K562 (cell line): ENCODE data around the gene SFSWAP. TPM values are rescaled to one million over a fixed set of nuclear protein-coding genes. Genes with fewer than 3 reads are reported as not detected.
A peak's percentile ranks its signal among the peaks of the same experiment; 100 is the strongest.

Experiments used
- ATAC-seq: fragments of 200-7000 bp; cut with Tn5 transposase; 3 replicates; pipeline ENCODE4 v1.9.1; 2020; ENCODE audit warnings: moderate library complexity
- BruUV-seq: library from RNA; stranded (reverse); fragments of 400-500 nt; replicated peaks from 2 replicates; lab custom pipeline; 2021; lab: Mats Ljungman, UMichigan
- CTCF ChIA-PET: fragments of 300-600 bp; formaldehyde crosslinking; extraction: SDS; loops from one replicate; lab custom pipeline; 2021; ENCODE audit warnings: low intra/inter-chr PET ratio; lab: Yijun Ruan, JAX
- POLR2A ChIA-PET: fragments of 300-600, 350-650 bp; sonication (Branson Sonifier 250); formaldehyde crosslinking; extraction: SDS; loops from one replicate; lab custom pipeline; 2021; ENCODE audit warnings: antibody characterized with exemption, inconsistent platforms; lab: Yijun Ruan, JAX
- DNase-seq, 4 experiments: peaks; one replicate each; pipeline versions ENCODE4 v3.0.0 to v3.0.0-alpha.2; 2011 to 2018; ENCODE audit warnings: low spot score in 3 of 4, mixed read lengths in 3 of 4; ENCODE audit errors: extremely low read depth in 1 of 4
- FAIRE-seq: peaks from 2 replicates; lab custom pipeline; 2011; peaks lifted over from hg19 to GRCh38; lab: Jason Lieb, UNC
- H2AFZ ChIP-seq: 2 replicates; pipeline ENCODE4 v1.6.0; 2011; ENCODE audit warnings: low read depth, low read length, control low read depth, inconsistent platforms
- H3K27ac ChIP-seq: fragments of 200-600 bp; 3 replicates; pipeline ENCODE4 v1.8.0; 2011; ENCODE audit warnings: low read depth, mild to moderate bottlenecking, control low read depth, inconsistent platforms, low read length, moderate library complexity, mixed read lengths; ENCODE audit errors: extremely low read depth
- H3K27me3 ChIP-seq, 2 experiments: fragments of 300-600 bp in 1 of 2; 2 replicates in 1 of 2; 3 replicates in 1 of 2; pipeline versions ENCODE4 v1.6.0 to v1.8.0; 2011; ENCODE audit warnings: inconsistent platforms in 2 of 2, low read length in 2 of 2, mild to moderate bottlenecking in 1 of 2, mixed read lengths in 1 of 2, moderate library complexity in 1 of 2; ENCODE audit not compliant: control insufficient read depth in 2 of 2, insufficient read depth in 2 of 2
- H3K36me3 ChIP-seq: fragments of 300-600 bp; 3 replicates; pipeline ENCODE4 v1.8.0; 2011; ENCODE audit warnings: mild to moderate bottlenecking, low read length, inconsistent platforms; ENCODE audit not compliant: control insufficient read depth, insufficient read depth
- H3K4me1 ChIP-seq, 2 experiments: fragments of 200-600 bp in 1 of 2; replicated peaks in 1 of 2; 2 replicates in 1 of 2; 3 replicates in 1 of 2; pipeline versions ENCODE4 v1.5.1 to v1.8.0; 2011; ENCODE audit warnings: inconsistent platforms in 2 of 2, low read length in 2 of 2, mild to moderate bottlenecking in 1 of 2, mixed read lengths in 1 of 2, moderate library complexity in 1 of 2; ENCODE audit not compliant: control insufficient read depth in 2 of 2, insufficient read depth in 2 of 2
- H3K4me2 ChIP-seq: 2 replicates; pipeline ENCODE4 v1.6.1; 2011; ENCODE audit warnings: low read length, control low read depth, inconsistent platforms, mixed read lengths; ENCODE audit not compliant: insufficient read depth
- H3K4me3 ChIP-seq: fragments of 200-600 bp; sonication (generic), shearing (Covaris generic); 2 replicates; pipeline ENCODE4 v1.5.1; 2016; ENCODE audit warnings: control low read depth, inconsistent platforms
- H3K79me2 ChIP-seq: fragments of 200-600 bp; 3 replicates; pipeline ENCODE4 v1.8.0; 2011; ENCODE audit warnings: low read length, inconsistent platforms; ENCODE audit not compliant: control insufficient read depth, insufficient read depth
- H3K9ac ChIP-seq, 2 experiments: 2 replicates each; pipeline versions ENCODE4 v1.6.0 to v1.6.1; 2011; ENCODE audit warnings: low read depth in 2 of 2, low read length in 2 of 2, control low read depth in 1 of 2, inconsistent platforms in 1 of 2, mild to moderate bottlenecking in 1 of 2, mixed read lengths in 1 of 2; ENCODE audit not compliant: insufficient read depth in 1 of 2
- H3K9me1 ChIP-seq: one replicate; pipeline ENCODE4 v1.6.0; 2011; ENCODE audit warnings: inconsistent platforms, mild to moderate bottlenecking, low read length, moderate library complexity; ENCODE audit not compliant: control insufficient read depth, insufficient read depth
- H3K9me3 ChIP-seq: replicated peaks from 2 replicates; pipeline ENCODE4 v1.5.1; 2011; ENCODE audit warnings: low read depth, low read length, inconsistent platforms; ENCODE audit not compliant: control insufficient read depth, insufficient read depth
- H4K20me1 ChIP-seq: replicated peaks from 2 replicates; pipeline ENCODE4 v1.6.1; 2011; ENCODE audit warnings: low read length, inconsistent platforms, mixed read lengths; ENCODE audit not compliant: control insufficient read depth, insufficient read depth
- CTCF ChIP-seq, 3 experiments: IDR thresholded peaks in 2 of 3; conservative IDR thresholded peaks in 1 of 3; 2 replicates each; pipeline ENCODE4 v1.5.1; 2011 to 2012; ENCODE audit warnings: low read length in 3 of 3, mild to moderate bottlenecking in 3 of 3, control low read depth in 2 of 3, improper control_type of control experiment in 1 of 3, inconsistent platforms in 1 of 3, low read depth in 1 of 3, mixed read lengths in 1 of 3, moderate library complexity in 1 of 3; ENCODE audit not compliant: insufficient read depth in 2 of 3
- ELF1 ChIP-seq: fragments of 200-800 bp; sonication (Bioruptor generic); IDR thresholded peaks from 2 replicates; pipeline ENCODE4 v1.6.1; 2016; ENCODE audit warnings: missing genetic modification characterization, missing compliant biosample characterization
- FOXA3 ChIP-seq, 2 experiments: fragments of 450-650 bp in 1 of 2; sonication (generic) in 1 of 2; formaldehyde crosslinking; IDR thresholded peaks in 1 of 2; conservative IDR thresholded peaks in 1 of 2; 2 replicates each; pipeline versions ENCODE4 v1.4.0 to v1.8.0; 2020 to 2022; ENCODE audit warnings: mild to moderate bottlenecking in 2 of 2, missing genetic modification reagents in 1 of 2
- RAD21 ChIP-seq, 2 experiments: fragments of 250-450 bp in 1 of 2; fragments of 450-650 bp in 1 of 2; sonication (Bioruptor Pico) in 1 of 2; formaldehyde crosslinking in 1 of 2; IDR thresholded peaks in 1 of 2; conservative IDR thresholded peaks in 1 of 2; 2 replicates each; pipeline versions ENCODE4 v1.4.0 to v1.8.0; 2020 to 2022; ENCODE audit warnings: mild to moderate bottlenecking in 2 of 2, moderate library complexity in 1 of 2
- REST ChIP-seq, 2 experiments: fragments of 450-650 bp; formaldehyde crosslinking in 1 of 2; IDR thresholded peaks; 2 replicates each; pipeline versions ENCODE4 v1.4.0 to v1.6.1; 2014 to 2020; ENCODE audit warnings: mild to moderate bottlenecking in 2 of 2, borderline replicate concordance in 1 of 2, low read depth in 1 of 2
- SRSF9 ChIP-seq: fragments of 200-400 bp; formaldehyde crosslinking; IDR thresholded peaks from 2 replicates; pipeline ENCODE4 v1.6.1; 2017; ENCODE audit warnings: low read depth, low read length, borderline replicate concordance
- ZBTB7A ChIP-seq: IDR thresholded peaks from 2 replicates; pipeline ENCODE4 v1.6.1; 2011; ENCODE audit warnings: low read depth, mild to moderate bottlenecking, low read length, moderate library complexity, borderline replicate concordance; ENCODE audit not compliant: control insufficient read depth
- ZNF384 ChIP-seq: IDR thresholded peaks from 2 replicates; pipeline ENCODE4 v1.6.1; 2012; ENCODE audit warnings: low read depth, low read length, improper control_type of control experiment
- WGBS: fragments of 100-300 bp; shearing (Covaris generic); methylation state at CpG from one replicate; pipeline ENCODE4 v1.1.6; 2016; ENCODE audit warnings: low coverage, mixed read lengths; ENCODE audit not compliant: insufficient coverage; ENCODE audit errors: missing lambda C conversion rate; 5-methylcytosine and 5-hydroxymethylcytosine counted together
- in situ Hi-C: fragments of 300-500 bp; cut with MboI; formaldehyde crosslinking; loops from 4 replicates; pipeline ENCODE4 v1.15.0; 2018; ENCODE audit warnings: inconsistent platforms, mixed read lengths
- intact Hi-C: fragments of 100-400 bp; cut with micrococcal nuclease; formaldehyde crosslinking; loops from 2 replicates; pipeline ENCODE4 v1.14.2; 2022
- polyA plus RNA-seq, 8 experiments: library from polyadenylated mRNA; depleted of rRNA in 4 of 8; stranded (reverse) in 5 of 8; unstranded in 3 of 8; fragments of >200 nt; fragmentation: Nextera tagmentation in 2 of 8; fragmentation: Illumina TruSeq in 1 of 8; extraction: Ambion mirVana in 2 of 8; extraction: Trizol in 1 of 8; gene quantifications; 2 replicates each; pipeline versions ENCODE4 v1.2.1 to v1.2.3, GENCODE V29; 2011 to 2014; ENCODE audit warnings: inconsistent platforms in 1 of 8, missing spikeins in 1 of 8
- total RNA-seq, 7 experiments: library from RNA; depleted of rRNA in 6 of 7; stranded (reverse); fragments of >200 nt in 6 of 7; fragmentation: Illumina TruSeq in 2 of 7; extraction: Trizol in 2 of 7; gene quantifications; 2 replicates each; pipeline versions ENCODE4 v1.2.1 to v1.2.3, GENCODE V29; 2011 to 2021; ENCODE audit warnings: low replicate concordance in 1 of 7

The SFSWAP gene
- total and polyA plus RNA-seq, 9 of the 15 experiments (the other 6 are each of a cell fraction or from before 2014, with no cell fraction given): 2.4 to 60.4 (median 32.6) TPM

- Histone ChIP-seq H3K9ac (no peak overlapping the region), H3K9me1 (no peaks in the 10 kb centered on the region), H3K36me3 (no peaks in the 10 kb centered on the region), H3K27me3 (no peaks in the 10 kb centered on the region), H3K9me3 (no peaks in the 10 kb centered on the region), H3K4me1 (peaks cover 0 to 61% of the 10 kb centered on the region in 2 experiments; a peak in 3 of 5 replicates), H3K79me2 (peaks cover 3% of the 10 kb centered on the region; the same call in 1 of the 3 replicates), H2AFZ (no peak overlapping the region), H4K20me1 (peaks cover 23% of the 10 kb centered on the region; the same call in 1 of the 2 replicates), H3K4me2 (no peak overlapping the region), H3K4me3 (no peak overlapping the region), H3K27ac (no peak overlapping the region)
- BruUV-seq: no TSS peak
- intact Hi-C loops (loop anchor here (2.0 to 10.0 kb wide), 4 partner anchors 113 to 1071 kb away; partner anchors contain the start of gene EP400), in situ Hi-C loops (loop anchor here (10.0 kb wide), 1 partner anchor 731 kb away; no protein-coding TSS in a partner anchor)
- ChIA-PET POLR2A (interaction anchor here (1.4 kb wide), 1 partner anchor 10 kb away, joined by 4 read pairs; no protein-coding TSS in a partner anchor), CTCF (interaction anchor here (0.6 to 1.2 kb wide), 9 partner anchors 113 to 753 kb away, joined by 3 to 8 read pairs (median 4); no protein-coding TSS in a partner anchor)
- ATAC-seq: peak; percentile 16; the same call in 1 of the 3 replicates
- 36% methylated on average over 3 of the region's 3 CpGs for WGBS
- FAIRE-seq: peak; percentile 52
- no peak for DNase-seq
- TF ChIP-seq SRSF9 (no peak), FOXA3 (CRISPR knock-in tag; conservative IDR thresholded peaks at IDR 0.05 in 1 of 2, IDR thresholded peaks at IDR 0.05 in 1 of 2) (no peak), ELF1 (tag) (no peak), ZBTB7A (0 out of 2 replicates have a peak, but pooled peaks have one; percentile 23), CTCF (IDR thresholded peaks at IDR 0.05 in 2 of 3, conservative IDR thresholded peaks at IDR 0.05 in 1 of 3; ENCODE audit: insufficient read depth in 2 of 3, low read depth in 1 of 3, low read length in 3 of 3) (peak; percentile 50 to 62 (median 54); a peak in 5 of 6 replicates), REST (IDR thresholded peaks at IDR 0.05; ENCODE audit: borderline replicate concordance) (peak; percentile 56; the same call in 1 of the 2 replicates), REST (CRISPR knock-in tag; IDR thresholded peaks at IDR 0.05; ENCODE audit: low read depth) (no peak), ZNF384 (peak; percentile 82), RAD21 (CRISPR knock-in tag; conservative IDR thresholded peaks at IDR 0.05 in 1 of 2, IDR thresholded peaks at IDR 0.05 in 1 of 2) (peak in 1 of 2 experiments; percentile 45; a peak in 2 of 4 replicates)
Observed at GRCh38 chr12:131836193-131836592, 125.3 kb downstream of the SFSWAP start.
